Measurements from ENCODE around the gene TNFAIP3.

GRCh38 chr6:137870744-137871247, 3.7 kb downstream of the TNFAIP3 start:
- TF ChIP-seq, protein P1, sequence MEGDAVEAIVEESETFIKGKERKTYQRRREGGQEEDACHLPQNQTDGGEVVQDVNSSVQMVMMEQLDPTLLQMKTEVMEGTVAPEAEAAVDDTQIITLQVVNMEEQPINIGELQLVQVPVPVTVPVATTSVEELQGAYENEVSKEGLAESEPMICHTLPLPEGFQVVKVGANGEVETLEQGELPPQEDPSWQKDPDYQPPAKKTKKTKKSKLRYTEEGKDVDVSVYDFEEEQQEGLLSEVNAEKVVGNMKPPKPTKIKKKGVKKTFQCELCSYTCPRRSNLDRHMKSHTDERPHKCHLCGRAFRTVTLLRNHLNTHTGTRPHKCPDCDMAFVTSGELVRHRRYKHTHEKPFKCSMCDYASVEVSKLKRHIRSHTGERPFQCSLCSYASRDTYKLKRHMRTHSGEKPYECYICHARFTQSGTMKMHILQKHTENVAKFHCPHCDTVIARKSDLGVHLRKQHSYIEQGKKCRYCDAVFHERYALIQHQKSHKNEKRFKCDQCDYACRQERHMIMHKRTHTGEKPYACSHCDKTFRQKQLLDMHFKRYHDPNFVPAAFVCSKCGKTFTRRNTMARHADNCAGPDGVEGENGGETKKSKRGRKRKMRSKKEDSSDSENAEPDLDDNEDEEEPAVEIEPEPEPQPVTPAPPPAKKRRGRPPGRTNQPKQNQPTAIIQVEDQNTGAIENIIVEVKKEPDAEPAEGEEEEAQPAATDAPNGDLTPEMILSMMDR (IDR thresholded peaks at IDR 0.05), result no peak
- no peak for TF ChIP-seq POLR2A (IDR thresholded peaks at IDR 0.05)
- TF ChIP-seq POLR2AphosphoS5 (IDR thresholded peaks at IDR 0.05), result no peak
- TF ChIP-seq EP300 (IDR thresholded peaks at IDR 0.05), result no peak

Measured in stomach (tissue), 4 donors.